Measurements from ENCODE around the gene NPPA.

The NPPA gene

GRCh38 chr1:11872545-11872944 lies 25.0 kb upstream of the NPPA start:
- no peak for DNase-seq (ENCODE audit: extremely low read depth, insufficient read length)
- TF ChIP-seq CTCF (IDR thresholded peaks at IDR 0.05; ENCODE audit: insufficient read depth, low read length, poor library complexity, severe bottlenecking): no peak
- Histone ChIP-seq H3K36me3 (ENCODE audit: control insufficient read depth, insufficient read depth, low read length) (no peaks in the 10 kb centered on the region), H3K4me3 (replicated peaks; ENCODE audit: low read depth, low read length) (no peak overlapping the region), H3K27me3 (replicated peaks; ENCODE audit: control insufficient read depth, insufficient read depth, low read length) (no peaks in the 10 kb centered on the region; the same call in 1 of the 2 replicates)

DNA sequence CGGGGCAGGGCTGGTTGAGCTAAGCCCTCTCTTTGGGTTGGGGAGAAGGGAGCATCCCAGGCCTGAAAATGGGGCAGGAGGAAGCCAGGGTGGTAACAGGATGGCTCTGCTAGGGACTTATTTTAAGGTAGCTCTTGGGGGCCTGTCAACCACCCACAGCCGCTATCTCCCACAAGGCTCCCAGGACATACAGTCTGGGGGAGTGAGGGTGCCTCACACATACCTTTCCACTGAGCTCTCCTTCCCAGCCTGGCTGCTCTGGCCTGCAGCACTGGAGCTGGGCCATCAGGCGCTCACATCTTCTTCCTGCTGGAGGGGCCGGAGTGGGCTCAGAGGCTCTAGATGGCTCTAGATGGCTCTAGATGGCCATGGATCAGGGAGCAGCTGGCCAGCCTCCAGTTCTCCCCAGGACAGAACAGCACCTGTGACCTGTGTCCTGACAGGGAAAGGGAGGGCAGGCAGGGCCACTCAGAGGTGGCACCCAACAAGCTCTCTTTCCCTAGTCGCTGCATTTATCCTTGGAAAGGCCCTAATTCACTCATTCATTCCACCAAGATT lies 22.1 kb upstream of the NPPA start:
- no peak for DNase-seq (ENCODE audit: extremely low read depth, insufficient read length)

GRCh38 chr1:11869104-11869503 lies 21.5 kb upstream of the NPPA start:
- Histone ChIP-seq H3K4me3 (replicated peaks; ENCODE audit: low read depth, low read length) (no peak overlapping the region), H3K27me3 (replicated peaks; ENCODE audit: control insufficient read depth, insufficient read depth, low read length) (no peaks in the 10 kb centered on the region; the same call in none of the 2 replicates), H3K36me3 (ENCODE audit: control insufficient read depth, insufficient read depth, low read length) (no peaks in the 10 kb centered on the region)
- DNase-seq (ENCODE audit: extremely low read depth, insufficient read length): no peak
- no peak for TF ChIP-seq CTCF (IDR thresholded peaks at IDR 0.05; ENCODE audit: insufficient read depth, low read length, poor library complexity, severe bottlenecking)

More for the DNA sequence above, 22.1 kb upstream of the NPPA start:
- H3K36me3 ChIP-seq (ENCODE audit: control insufficient read depth, insufficient read depth, low read length): no peaks in the 10 kb centered on the region
- no peak for TF ChIP-seq CTCF (IDR thresholded peaks at IDR 0.05; ENCODE audit: insufficient read depth, low read length, poor library complexity, severe bottlenecking)
- H3K27me3 ChIP-seq (replicated peaks; ENCODE audit: control insufficient read depth, insufficient read depth, low read length): no peaks in the 10 kb centered on the region; the same call in none of the 2 replicates
- H3K4me3 ChIP-seq (replicated peaks; ENCODE audit: low read depth, low read length): no peak overlapping the region

DNA sequence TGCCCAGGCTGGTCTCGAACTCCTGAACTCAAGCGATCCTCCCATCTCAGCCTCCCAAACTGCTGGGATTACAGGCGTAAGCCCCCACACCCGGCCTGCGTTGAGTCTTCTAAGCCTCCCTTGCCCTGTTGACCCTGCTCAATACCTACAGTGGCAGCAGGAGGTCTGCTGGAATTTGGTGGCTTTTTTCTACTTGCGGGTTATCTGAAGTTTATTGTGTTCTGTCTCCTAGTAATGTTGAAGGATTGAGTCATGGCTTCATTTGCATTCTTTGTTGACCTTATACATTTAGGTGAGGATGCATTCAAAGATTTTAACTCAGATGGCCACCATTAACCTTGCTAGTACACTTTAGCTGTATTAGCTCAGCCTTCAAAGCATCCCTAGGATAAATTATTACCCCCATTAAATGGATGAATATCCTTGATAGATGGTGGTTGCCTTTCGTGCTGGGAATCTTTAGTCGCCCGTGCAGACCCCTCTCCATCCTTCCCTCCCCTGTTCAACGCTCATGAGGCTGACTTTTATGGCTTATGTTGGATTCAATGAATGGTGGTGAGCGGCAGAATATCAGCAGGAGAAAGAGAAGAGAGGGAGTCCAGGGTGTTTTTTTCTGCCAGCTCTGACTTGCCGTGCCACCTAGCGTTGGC lies 20.9 kb upstream of the NPPA start:
- no peaks in the 10 kb centered on the region; the same call in none of the 2 replicates for H3K27me3 ChIP-seq (replicated peaks; ENCODE audit: control insufficient read depth, insufficient read depth, low read length)
- no peaks in the 10 kb centered on the region for H3K36me3 ChIP-seq (ENCODE audit: control insufficient read depth, insufficient read depth, low read length)
- no peak for DNase-seq (ENCODE audit: extremely low read depth, insufficient read length)
- TF ChIP-seq CTCF (IDR thresholded peaks at IDR 0.05; ENCODE audit: insufficient read depth, low read length, poor library complexity, severe bottlenecking): no peak
- no peak overlapping the region for H3K4me3 ChIP-seq (replicated peaks; ENCODE audit: low read depth, low read length)

DNA sequence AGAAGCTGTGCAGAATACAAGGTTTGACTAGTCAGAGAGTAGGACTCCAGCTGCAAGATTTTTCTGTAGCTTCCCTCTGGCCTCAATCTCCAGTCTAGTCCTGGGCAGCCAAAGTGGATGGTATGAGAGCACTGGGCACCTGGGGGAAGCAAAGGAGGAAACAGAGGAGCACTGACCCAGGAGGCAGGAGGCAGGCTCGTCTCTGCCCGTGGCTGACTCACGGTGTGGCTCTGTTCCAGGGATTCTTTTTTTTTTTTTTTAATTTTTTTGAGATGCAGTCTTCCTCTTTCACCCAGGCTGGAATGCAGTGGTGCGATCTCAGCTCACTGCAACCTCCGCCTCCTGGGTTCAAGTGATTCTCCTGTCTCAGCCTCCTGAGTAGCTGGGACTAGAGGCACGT lies 15.3 kb upstream of the NPPA start:
- no peak for DNase-seq (ENCODE audit: extremely low read depth, insufficient read length)
- Histone ChIP-seq H3K27me3 (replicated peaks; ENCODE audit: control insufficient read depth, insufficient read depth, low read length) (peaks cover 3% of the 10 kb centered on the region), H3K36me3 (ENCODE audit: control insufficient read depth, insufficient read depth, low read length) (no peaks in the 10 kb centered on the region), H3K4me3 (replicated peaks; ENCODE audit: low read depth, low read length) (no peak overlapping the region)
- no peak for TF ChIP-seq CTCF (IDR thresholded peaks at IDR 0.05; ENCODE audit: insufficient read depth, low read length, poor library complexity, severe bottlenecking)

Data from GM06990 (cell line).